Activated B cell treated with CpG ODN at 0.5 μM for 24 hours (primary cell): Measurements from ENCODE around the gene OPRD1. TPM values are rescaled to one million over a fixed set of nuclear protein-coding genes. Genes with fewer than 3 reads are reported as not detected.
"Not testable (repeated sequence)": the region's sequence is repeated elsewhere in the genome, so short reads cannot be mapped to it uniquely, and the experiment has no call there.

Source experiments
- ATAC-seq: fragments of 200-7000 bp; cut with Tn5 transposase; one replicate; pipeline ENCODE4 v1.10.0; 2021; ENCODE audit warnings: low read depth, mild to moderate bottlenecking, moderate library complexity
- CTCF ChIA-PET: fragments of 350-600 bp; sonication (Branson Sonifier 250); formaldehyde crosslinking; loops from one replicate; lab custom pipeline; 2021; ENCODE audit warnings: antibody characterized with exemption; lab: Charles Lee
- POLR2A ChIA-PET: fragments of 350-600 bp; sonication (Branson Sonifier 250); formaldehyde crosslinking; loops from one replicate; lab custom pipeline; 2021; ENCODE audit warnings: antibody characterized with exemption; lab: Charles Lee
- DNase-seq: peaks from one replicate; pipeline ENCODE4 v3.0.0; 2022
- H3K27ac Mint-ChIP-seq: one replicate; pipeline ENCODE4 v1.8.0; 2020; ENCODE audit warnings: mixed read lengths
- H3K27me3 Mint-ChIP-seq: one replicate; pipeline ENCODE4 v1.8.0; 2021; ENCODE audit warnings: mixed read lengths
- H3K36me3 Mint-ChIP-seq: one replicate; pipeline ENCODE4 v1.8.0; 2021; ENCODE audit warnings: low read depth, mixed read lengths
- H3K4me1 Mint-ChIP-seq: one replicate; pipeline ENCODE4 v1.8.0; 2021; ENCODE audit warnings: mixed read lengths
- H3K4me3 Mint-ChIP-seq: one replicate; pipeline ENCODE4 v1.8.0; 2020; ENCODE audit warnings: mild to moderate bottlenecking, mixed read lengths
- H3K9me3 Mint-ChIP-seq: one replicate; pipeline ENCODE4 v1.8.0; 2020; ENCODE audit warnings: mixed read lengths
- CTCF ChIP-seq: fragments of 200-600 bp; IDR thresholded peaks from one replicate; pipeline ENCODE4 v1.8.0; 2022; ENCODE audit warnings: antibody characterized with exemption, mild to moderate bottlenecking
- intact Hi-C: fragments of 100-400 bp; cut with micrococcal nuclease; formaldehyde crosslinking; loops from one replicate; pipeline ENCODE4 v1.15.1; 2024
- total RNA-seq: library from RNA; stranded (reverse); gene quantifications from 2 replicates; pipeline ENCODE4 v1.2.3, GENCODE V29; 2022

The OPRD1 gene
- total RNA-seq, 1 donor from 2014 or later, result not detected

- peaks cover 4% of the 10 kb centered on the region for H3K4me1 Mint-ChIP-seq
- intact Hi-C loops, result no loop called here
- ATAC-seq (no peak), DNase-seq (no peak)
- H3K27me3 Mint-ChIP-seq, result peaks cover 9% of the 10 kb centered on the region
- CTCF ChIA-PET, result no interaction called here
- no peaks in the 10 kb centered on the region for H3K9me3 Mint-ChIP-seq
- no peak for TF ChIP-seq CTCF
- H3K36me3 Mint-ChIP-seq, result no peaks in the 10 kb centered on the region
- H3K27ac Mint-ChIP-seq, result no peak overlapping the region
- no peak overlapping the region for H3K4me3 Mint-ChIP-seq
- POLR2A ChIA-PET, result no interaction called here
Observed at GRCh38 chr1:28790377-28791035, 21.5 kb upstream of the OPRD1 start.

- ATAC-seq, H3K4me3 Mint-ChIP-seq, DNase-seq, H3K36me3 Mint-ChIP-seq, H3K4me1 Mint-ChIP-seq, H3K9me3 Mint-ChIP-seq, H3K27ac Mint-ChIP-seq, intact Hi-C loops: not testable (repeated sequence)
- ChIA-PET CTCF (interaction anchor here (1.1 kb wide), 1 partner anchor 240 kb away, joined by 3 read pairs; no protein-coding TSS in a partner anchor), POLR2A (interaction anchor here (0.6 kb wide), 1 partner anchor 479 kb away, joined by 4 read pairs; no protein-coding TSS in a partner anchor)
- H3K27me3 Mint-ChIP-seq, result peaks cover 11% of the 10 kb centered on the region
Observed at GRCh38 chr1:28791929-28792328, 20.0 kb upstream of the OPRD1 start.

GRCh38 chr1:28792644-28793121, 19.3 kb upstream of the OPRD1 start:
- DNase-seq, result no peak
- no peak for ATAC-seq
- Mint-ChIP-seq H3K27me3 (peaks cover 13% of the 10 kb centered on the region), H3K36me3 (no peaks in the 10 kb centered on the region), H3K27ac (no peak overlapping the region), H3K9me3 (no peaks in the 10 kb centered on the region), H3K4me1 (no peaks in the 10 kb centered on the region), H3K4me3 (no peak overlapping the region)
- intact Hi-C loops, result no loop called here
- TF ChIP-seq CTCF, result no peak
- CTCF ChIA-PET, result no interaction called here
- POLR2A ChIA-PET, result interaction anchor here (0.6 kb wide), 1 partner anchor 480 kb away, joined by 4 read pairs; no protein-coding TSS in a partner anchor

- intact Hi-C loops, CTCF ChIA-PET, POLR2A ChIA-PET, H3K36me3 Mint-ChIP-seq, ATAC-seq, DNase-seq, H3K4me3 Mint-ChIP-seq, H3K27ac Mint-ChIP-seq, H3K9me3 Mint-ChIP-seq, H3K4me1 Mint-ChIP-seq: not testable (repeated sequence)
- peaks cover 18% of the 10 kb centered on the region for H3K27me3 Mint-ChIP-seq
Observed at GRCh38 chr1:28794582-28794981, 17.4 kb upstream of the OPRD1 start.

GRCh38 chr1:28796352-28797211, 15.4 kb upstream of the OPRD1 start:
- ChIA-PET POLR2A (no interaction called here), CTCF (no interaction called here)
- Mint-ChIP-seq H3K27me3 (peaks cover 19% of the 10 kb centered on the region), H3K27ac (no peak overlapping the region), H3K4me3 (no peak overlapping the region), H3K36me3 (no peaks in the 10 kb centered on the region), H3K4me1 (no peaks in the 10 kb centered on the region), H3K9me3 (no peaks in the 10 kb centered on the region)
- no peak for ATAC-seq
- no peak for DNase-seq
- TF ChIP-seq CTCF, result no peak
- intact Hi-C loops, result no loop called here

GRCh38 chr1:28800324-28800723, 11.6 kb upstream of the OPRD1 start:
- ATAC-seq (no peak), DNase-seq (no peak)
- Mint-ChIP-seq H3K4me1 (no peaks in the 10 kb centered on the region), H3K4me3 (no peak overlapping the region), H3K36me3 (no peaks in the 10 kb centered on the region), H3K9me3 (no peaks in the 10 kb centered on the region), H3K27ac (no peak overlapping the region), H3K27me3 (peaks cover 16% of the 10 kb centered on the region)
- CTCF ChIA-PET, result no interaction called here
- no peak for TF ChIP-seq CTCF
- POLR2A ChIA-PET, result no interaction called here
- intact Hi-C loops, result no loop called here
